ENCODE data around the gene PINK1.

DNA sequence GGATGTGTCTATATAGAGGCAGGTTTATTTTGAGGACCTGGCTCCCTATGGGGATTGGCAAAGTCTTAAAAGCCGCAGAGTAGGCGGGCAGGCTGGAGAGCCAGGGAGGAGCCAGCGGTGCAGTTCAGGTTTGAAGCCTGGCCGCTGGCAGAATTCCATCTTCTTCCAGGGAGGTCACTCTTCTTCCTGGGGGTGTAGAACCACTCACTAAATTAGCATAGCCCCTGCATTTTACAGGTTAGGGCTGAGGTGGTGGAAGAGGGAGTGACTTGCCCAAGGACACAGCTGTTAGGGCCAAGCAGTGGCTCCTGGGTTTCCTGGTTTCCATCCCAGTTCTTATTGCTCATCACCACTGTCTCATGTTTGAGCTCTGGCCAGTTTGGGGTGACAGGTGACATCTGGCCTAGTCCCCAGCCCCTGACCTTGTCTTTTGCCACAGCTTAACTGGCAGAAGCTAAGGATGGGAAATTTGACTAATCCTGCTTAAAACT is 1.4 kb downstream of the PINK1 start:
- TF ChIP-seq, protein P1, sequence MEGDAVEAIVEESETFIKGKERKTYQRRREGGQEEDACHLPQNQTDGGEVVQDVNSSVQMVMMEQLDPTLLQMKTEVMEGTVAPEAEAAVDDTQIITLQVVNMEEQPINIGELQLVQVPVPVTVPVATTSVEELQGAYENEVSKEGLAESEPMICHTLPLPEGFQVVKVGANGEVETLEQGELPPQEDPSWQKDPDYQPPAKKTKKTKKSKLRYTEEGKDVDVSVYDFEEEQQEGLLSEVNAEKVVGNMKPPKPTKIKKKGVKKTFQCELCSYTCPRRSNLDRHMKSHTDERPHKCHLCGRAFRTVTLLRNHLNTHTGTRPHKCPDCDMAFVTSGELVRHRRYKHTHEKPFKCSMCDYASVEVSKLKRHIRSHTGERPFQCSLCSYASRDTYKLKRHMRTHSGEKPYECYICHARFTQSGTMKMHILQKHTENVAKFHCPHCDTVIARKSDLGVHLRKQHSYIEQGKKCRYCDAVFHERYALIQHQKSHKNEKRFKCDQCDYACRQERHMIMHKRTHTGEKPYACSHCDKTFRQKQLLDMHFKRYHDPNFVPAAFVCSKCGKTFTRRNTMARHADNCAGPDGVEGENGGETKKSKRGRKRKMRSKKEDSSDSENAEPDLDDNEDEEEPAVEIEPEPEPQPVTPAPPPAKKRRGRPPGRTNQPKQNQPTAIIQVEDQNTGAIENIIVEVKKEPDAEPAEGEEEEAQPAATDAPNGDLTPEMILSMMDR (tag by site-specific recombination; IDR thresholded peaks at IDR 0.05): no peak
- TF ChIP-seq ZNF433 (tag by site-specific recombination; IDR thresholded peaks at IDR 0.05; ENCODE audit: low read depth) (no peak), ZNF10 (tag by site-specific recombination; IDR thresholded peaks at IDR 0.05) (no peak)

All from HEK293 (cell line).